Muscle of leg (tissue), 11 donors: ENCODE data around the gene MALSU1. TPM values are rescaled to one million over a fixed set of nuclear protein-coding genes. Genes with fewer than 3 reads are reported as not detected.

Experiments used
- DNase-seq: peaks from one replicate; pipeline ENCODE4 v3.0.0; 2013
- H3K27ac ChIP-seq: one replicate; pipeline ENCODE4 v1.5.1; 2013; ENCODE audit warnings: mild to moderate bottlenecking, low read length, control low read depth
- H3K27me3 ChIP-seq: one replicate; pipeline ENCODE4 v1.6.1; 2013; ENCODE audit warnings: low read length; ENCODE audit not compliant: control insufficient read depth, insufficient read depth
- H3K36me3 ChIP-seq: one replicate; pipeline ENCODE4 v1.6.1; 2013; ENCODE audit warnings: low read length; ENCODE audit not compliant: control insufficient read depth, insufficient read depth
- H3K4me1 ChIP-seq: one replicate; pipeline ENCODE4 v1.6.1; 2013; ENCODE audit warnings: low read length; ENCODE audit not compliant: control insufficient read depth, insufficient read depth
- H3K4me3 ChIP-seq: one replicate; pipeline ENCODE4 v1.5.1; 2013; ENCODE audit warnings: low read length, control low read depth
- H3K9me3 ChIP-seq: replicated peaks from 2 replicates; pipeline ENCODE4 v1.6.1; 2013; ENCODE audit warnings: low read depth, low read length; ENCODE audit not compliant: control insufficient read depth
- WGBS: methylation state at CpG from one replicate; pipeline ENCODE4 v1.1.5; 2013; ENCODE audit warnings: missing lambda C conversion rate; ENCODE audit not compliant: insufficient coverage; 5-methylcytosine and 5-hydroxymethylcytosine counted together
- polyA plus RNA-seq, 8 donors: library from polyadenylated mRNA; unstranded; fragments of 120-200 nt; gene quantifications; one replicate each; pipeline versions ENCODE4 v1.2.1 to v1.2.3, GENCODE V29; 2013; ENCODE audit warnings: inconsistent platforms in 1 of 8, low replicate concordance in 1 of 8; ENCODE audit not compliant: insufficient read length in 8 of 8, insufficient read depth in 1 of 8
- total RNA-seq: library from RNA; stranded (reverse); fragments of 120-200 nt; gene quantifications from one replicate; pipeline ENCODE4 v1.2.4, GENCODE V29; 2013

MALSU1 gene
- total and polyA plus RNA-seq, 9 donors: 58.1 to 132 (median 89.9) TPM

DNA sequence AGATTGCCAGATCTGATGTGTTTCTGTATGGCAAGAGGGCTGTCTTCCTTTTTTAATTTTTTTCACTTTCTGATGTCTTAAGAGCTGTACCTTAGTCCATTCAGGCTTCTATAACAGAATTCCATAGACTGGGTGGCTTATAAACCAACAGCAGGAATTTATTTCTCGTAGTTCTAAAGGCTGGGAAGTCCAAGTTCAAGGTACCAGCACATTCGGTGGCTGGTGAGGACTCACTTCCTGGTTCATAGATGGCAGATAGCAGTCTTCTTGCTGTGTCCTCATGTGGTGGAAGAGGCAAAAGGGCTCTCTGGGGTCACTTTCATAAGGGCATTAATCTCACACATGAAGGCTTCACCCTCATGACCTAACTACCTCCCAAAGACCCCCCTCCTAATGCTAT lies 31.8 kb upstream of the MALSU1 start:
- H3K4me1 ChIP-seq: no peaks in the 10 kb centered on the region
- H3K4me3 ChIP-seq: no peak overlapping the region
- 100% methylated on average over 1 of the region's 2 CpGs for WGBS
- H3K27ac ChIP-seq: no peak overlapping the region
- H3K36me3 ChIP-seq: peaks cover 9% of the 10 kb centered on the region
- DNase-seq: no peak
- no peaks in the 10 kb centered on the region for H3K27me3 ChIP-seq
- H3K9me3 ChIP-seq: no peaks in the 10 kb centered on the region

DNA sequence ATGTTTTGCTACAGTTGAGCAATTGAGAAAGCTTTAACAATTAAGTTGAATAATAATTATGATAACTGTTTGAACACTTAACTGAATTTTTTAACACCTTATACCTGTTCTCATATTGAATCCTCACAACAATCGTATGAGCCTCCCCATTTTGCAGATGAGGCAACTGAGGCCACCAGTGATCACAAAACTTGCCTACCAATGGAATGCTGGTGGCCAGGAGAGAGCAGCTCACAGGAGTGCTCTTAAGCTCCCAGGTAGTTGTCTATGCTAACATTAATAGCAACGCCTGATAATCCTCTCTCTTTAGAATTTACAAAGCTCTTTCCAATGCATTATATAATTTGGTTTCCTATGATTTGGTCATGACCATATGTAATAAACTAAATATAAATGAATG lies 31.0 kb upstream of the MALSU1 start:
- H3K27me3 ChIP-seq: no peaks in the 10 kb centered on the region
- no peak for DNase-seq
- H3K27ac ChIP-seq: no peak overlapping the region
- H3K36me3 ChIP-seq: peaks cover 9% of the 10 kb centered on the region
- H3K4me3 ChIP-seq: no peak overlapping the region
- WGBS: 100% methylated on average over 1 of the region's 2 CpGs
- H3K4me1 ChIP-seq: peaks cover 2% of the 10 kb centered on the region
- no peaks in the 10 kb centered on the region for H3K9me3 ChIP-seq

- peaks cover 2% of the 10 kb centered on the region for H3K4me1 ChIP-seq
- H3K9me3 ChIP-seq: no peaks in the 10 kb centered on the region
- no peaks in the 10 kb centered on the region for H3K27me3 ChIP-seq
- H3K36me3 ChIP-seq: peaks cover 9% of the 10 kb centered on the region
- no peak for DNase-seq
- no peak overlapping the region for H3K4me3 ChIP-seq
- 85% methylated on average over 3 of the region's 4 CpGs for WGBS
- no peak overlapping the region for H3K27ac ChIP-seq
Observed at GRCh38 chr7:23268746-23269145, 30.4 kb upstream of the MALSU1 start.

GRCh38 chr7:23272275-23272674 lies 26.9 kb upstream of the MALSU1 start:
- 93% methylated on average over 1 of the region's 2 CpGs for WGBS

DNA sequence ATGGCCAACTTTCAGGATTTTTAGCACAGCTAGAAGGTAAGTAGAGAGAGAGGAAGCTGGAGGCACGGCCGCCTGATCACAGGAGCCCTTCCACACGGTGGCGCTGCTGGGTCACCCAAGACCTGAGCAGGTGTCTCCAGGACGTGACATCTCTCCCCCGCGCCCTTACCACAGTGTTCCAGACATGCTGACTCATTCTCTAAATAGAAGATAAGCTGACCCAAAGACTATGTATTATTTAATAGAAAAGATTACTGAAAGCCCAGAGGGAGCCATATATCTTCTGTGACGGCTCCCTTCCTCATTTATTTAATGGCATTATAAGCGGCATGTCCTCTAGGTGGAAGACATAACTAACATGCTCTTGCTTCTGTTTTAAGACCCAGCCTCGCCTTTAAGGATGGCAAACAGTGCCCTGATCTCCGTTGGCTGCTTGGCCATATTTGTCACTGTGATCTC lies 26.0 kb upstream of the MALSU1 start:
- Histone ChIP-seq H3K27ac (peak overlapping the region; percentile 57), H3K27me3 (no peaks in the 10 kb centered on the region), H3K36me3 (no peaks in the 10 kb centered on the region), H3K4me1 (peaks cover 9% of the 10 kb centered on the region), H3K9me3 (no peaks in the 10 kb centered on the region), H3K4me3 (no peak overlapping the region)
- WGBS: 33% methylated on average over 1 of the region's 11 CpGs
- DNase-seq: peak; percentile 73

More at GRCh38 chr7:23272275-23272674, 26.9 kb upstream of the MALSU1 start:
- Histone ChIP-seq H3K27ac (no peak overlapping the region), H3K27me3 (no peaks in the 10 kb centered on the region), H3K36me3 (no peaks in the 10 kb centered on the region), H3K9me3 (no peaks in the 10 kb centered on the region), H3K4me1 (peaks cover 9% of the 10 kb centered on the region), H3K4me3 (no peak overlapping the region)
- DNase-seq: no peak

- no peak overlapping the region for H3K4me3 ChIP-seq
- no peaks in the 10 kb centered on the region for H3K27me3 ChIP-seq
- peak; percentile 54 for DNase-seq
- no peaks in the 10 kb centered on the region for H3K9me3 ChIP-seq
- WGBS: no CpG with 5 or more reads among the region's 5 CpGs
- H3K27ac ChIP-seq: peak overlapping the region; percentile 42
- no peaks in the 10 kb centered on the region for H3K36me3 ChIP-seq
- peaks cover 9% of the 10 kb centered on the region for H3K4me1 ChIP-seq
Observed at GRCh38 chr7:23275912-23276311, 23.2 kb upstream of the MALSU1 start.

DNA sequence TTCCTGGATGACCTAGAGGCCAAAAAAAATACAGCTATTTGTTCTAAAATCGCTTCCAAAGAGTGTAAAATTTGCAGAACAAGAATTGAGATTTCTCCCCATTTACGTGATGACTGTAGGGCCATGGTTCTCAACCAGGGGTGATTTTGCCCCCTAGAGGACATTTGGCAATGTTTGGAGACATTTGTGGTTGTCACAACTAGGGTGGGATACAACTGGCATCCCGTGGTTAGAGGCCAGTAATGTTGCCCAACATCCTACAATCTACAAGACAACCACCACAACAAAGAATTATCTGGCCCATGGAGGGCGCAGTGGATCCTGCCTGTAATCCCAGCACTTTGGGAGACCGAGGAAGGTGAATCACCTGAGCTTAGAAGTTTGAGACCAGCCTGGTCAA lies 22.8 kb upstream of the MALSU1 start:
- Histone ChIP-seq H3K4me3 (no peak overlapping the region), H3K27ac (peak overlapping the region; percentile 42), H3K27me3 (no peaks in the 10 kb centered on the region), H3K4me1 (peaks cover 9% of the 10 kb centered on the region), H3K36me3 (no peaks in the 10 kb centered on the region), H3K9me3 (no peaks in the 10 kb centered on the region)
- no peak for DNase-seq
- WGBS: no CpG with 5 or more reads among the region's 5 CpGs

DNA sequence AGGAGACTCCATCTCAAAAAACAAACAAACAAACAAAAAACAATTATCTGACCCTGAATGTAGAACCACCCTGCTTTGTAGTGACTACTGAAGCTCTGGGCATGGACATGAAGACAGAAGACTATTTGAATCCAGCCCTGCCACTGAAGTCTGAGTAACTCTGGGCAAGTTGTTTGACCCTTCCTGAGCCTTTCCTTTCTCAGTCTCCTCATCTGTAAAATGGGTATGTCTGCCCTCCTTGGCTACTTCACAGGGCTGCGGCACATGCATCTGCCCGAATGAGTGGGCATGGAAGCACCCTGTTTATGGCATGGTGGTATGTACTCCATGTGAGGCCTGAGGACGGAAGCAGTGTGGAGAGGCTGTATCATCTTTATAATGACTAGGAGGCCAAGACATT lies 22.2 kb upstream of the MALSU1 start:
- H3K4me3 ChIP-seq: no peak overlapping the region
- no peaks in the 10 kb centered on the region for H3K36me3 ChIP-seq
- no peak overlapping the region for H3K27ac ChIP-seq
- H3K27me3 ChIP-seq: no peaks in the 10 kb centered on the region
- no peaks in the 10 kb centered on the region for H3K9me3 ChIP-seq
- peaks cover 9% of the 10 kb centered on the region for H3K4me1 ChIP-seq
- no CpG with 5 or more reads among the region's 3 CpGs for WGBS
- DNase-seq: no peak

GRCh38 chr7:23277359-23277989 lies 21.7 kb upstream of the MALSU1 start:
- Histone ChIP-seq H3K27ac (no peak overlapping the region), H3K36me3 (no peaks in the 10 kb centered on the region), H3K4me3 (no peak overlapping the region), H3K9me3 (no peaks in the 10 kb centered on the region), H3K27me3 (no peaks in the 10 kb centered on the region), H3K4me1 (peaks cover 9% of the 10 kb centered on the region)
- WGBS: 0% methylated on average over 1 of the region's 6 CpGs
- DNase-seq: peak; percentile 81

- Histone ChIP-seq H3K27ac (peak overlapping the region; percentile 20), H3K4me1 (peaks cover 9% of the 10 kb centered on the region), H3K4me3 (no peak overlapping the region), H3K27me3 (no peaks in the 10 kb centered on the region), H3K36me3 (no peaks in the 10 kb centered on the region), H3K9me3 (no peaks in the 10 kb centered on the region)
- WGBS: no CpG with 5 or more reads among the region's 2 CpGs
- DNase-seq: no peak
Observed at GRCh38 chr7:23279819-23280525, 19.2 kb upstream of the MALSU1 start.
